GM13977 (cell line): ENCODE measurements around the gene DLGAP5.
A peak's percentile ranks its signal among the peaks of the same experiment; 100 is the strongest.

Experiments
- DNase-seq: peaks from one replicate; pipeline ENCODE4 v3.0.0; 2012; ENCODE audit warnings: low spot score
- in situ Hi-C: fragments of 300-500 bp; cut with MboI; formaldehyde crosslinking; loops from one replicate; pipeline ENCODE4 v1.12.0; 2022; ENCODE audit warnings: low sequenced_read_pairs, low pct_unique_long_range_greater_than_20kb, mixed read lengths, inconsistent platforms; ENCODE audit not compliant: unreplicated experiment
- TF ChIP-seq, protein P1 (sequence below): IDR thresholded peaks from 2 replicates; pipeline ENCODE4 v1.5.1; 2012; ENCODE audit warnings: mild to moderate bottlenecking, control low read depth; ENCODE audit not compliant: insufficient read depth; ENCODE audit errors: extremely low read depth, missing control alignments

DLGAP5 gene

DNA sequence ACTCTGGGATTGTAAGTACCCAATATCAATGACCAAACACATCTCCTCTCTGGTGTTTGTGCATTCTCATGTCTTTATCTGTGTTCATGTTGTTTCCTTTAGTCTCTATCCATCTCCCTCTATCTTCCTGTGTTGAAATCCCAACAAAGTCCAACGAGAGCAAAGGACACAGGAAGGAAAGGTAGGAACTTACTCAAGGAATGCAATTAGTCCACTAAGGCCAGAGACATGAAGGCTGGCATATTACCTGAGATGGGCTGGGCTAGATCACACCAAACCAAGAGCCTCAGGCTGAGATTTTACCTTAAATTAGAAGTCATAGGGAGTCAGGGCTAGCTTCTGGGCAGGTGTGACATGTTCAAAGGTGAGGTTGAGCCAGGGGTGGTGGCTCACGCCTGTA is 76.7 kb downstream of the DLGAP5 start:
- TF ChIP-seq, protein P1, sequence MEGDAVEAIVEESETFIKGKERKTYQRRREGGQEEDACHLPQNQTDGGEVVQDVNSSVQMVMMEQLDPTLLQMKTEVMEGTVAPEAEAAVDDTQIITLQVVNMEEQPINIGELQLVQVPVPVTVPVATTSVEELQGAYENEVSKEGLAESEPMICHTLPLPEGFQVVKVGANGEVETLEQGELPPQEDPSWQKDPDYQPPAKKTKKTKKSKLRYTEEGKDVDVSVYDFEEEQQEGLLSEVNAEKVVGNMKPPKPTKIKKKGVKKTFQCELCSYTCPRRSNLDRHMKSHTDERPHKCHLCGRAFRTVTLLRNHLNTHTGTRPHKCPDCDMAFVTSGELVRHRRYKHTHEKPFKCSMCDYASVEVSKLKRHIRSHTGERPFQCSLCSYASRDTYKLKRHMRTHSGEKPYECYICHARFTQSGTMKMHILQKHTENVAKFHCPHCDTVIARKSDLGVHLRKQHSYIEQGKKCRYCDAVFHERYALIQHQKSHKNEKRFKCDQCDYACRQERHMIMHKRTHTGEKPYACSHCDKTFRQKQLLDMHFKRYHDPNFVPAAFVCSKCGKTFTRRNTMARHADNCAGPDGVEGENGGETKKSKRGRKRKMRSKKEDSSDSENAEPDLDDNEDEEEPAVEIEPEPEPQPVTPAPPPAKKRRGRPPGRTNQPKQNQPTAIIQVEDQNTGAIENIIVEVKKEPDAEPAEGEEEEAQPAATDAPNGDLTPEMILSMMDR, result no peak
- in situ Hi-C loops, result no loop called here
- no peak for DNase-seq

DNA sequence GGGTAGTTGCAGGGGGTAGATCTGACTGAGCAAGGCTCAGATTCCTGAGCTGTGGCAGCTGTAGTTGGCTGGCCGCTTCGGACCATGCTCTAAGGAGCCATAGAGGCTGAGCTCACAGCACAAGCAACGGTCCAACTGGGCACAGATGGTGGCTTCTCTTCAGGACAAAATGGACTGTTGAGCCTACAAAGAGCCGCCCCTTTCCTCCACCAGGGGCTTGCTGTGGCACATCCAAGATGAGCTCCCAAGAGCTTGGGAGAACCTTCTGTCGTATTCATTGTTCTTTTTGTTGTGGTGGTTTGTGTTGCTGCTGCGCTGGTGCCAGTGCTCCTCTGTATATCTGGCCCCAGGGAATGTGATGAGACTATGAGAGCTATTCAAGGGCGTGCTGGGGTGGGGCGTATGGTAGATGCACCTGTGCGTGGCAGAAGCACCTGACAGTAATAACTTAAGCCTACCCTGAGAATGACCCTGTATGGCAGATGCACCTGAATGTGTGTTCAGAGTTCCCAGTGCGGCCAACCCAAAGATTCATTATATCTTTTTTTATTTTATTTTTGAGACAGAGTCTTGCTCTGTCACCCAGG is 80.2 kb downstream of the DLGAP5 start:
- in situ Hi-C loops, result no loop called here
- DNase-seq, result no peak
- TF ChIP-seq, protein P1, result no peak

DNA sequence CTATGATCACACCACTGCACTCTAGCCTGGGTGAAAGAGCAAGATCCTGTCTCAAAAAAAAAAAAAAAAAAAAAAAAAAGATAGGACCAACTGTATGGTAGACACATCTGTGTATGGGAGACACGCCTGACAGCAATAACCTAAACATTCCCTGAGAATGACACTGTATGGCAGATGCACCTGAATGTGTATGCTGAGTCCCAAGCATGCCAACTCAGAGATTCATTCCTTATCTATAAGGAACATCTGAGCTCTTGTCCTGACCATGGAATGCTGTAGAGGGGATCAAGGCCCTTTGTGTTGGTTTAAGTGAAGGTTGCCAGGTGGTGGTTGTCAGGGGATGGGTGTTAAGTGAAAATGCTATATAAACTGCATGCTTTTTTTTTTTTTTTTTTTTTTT is 81.5 kb downstream of the DLGAP5 start:
- no peak for DNase-seq
- in situ Hi-C loops, result no loop called here
- TF ChIP-seq, protein P1, result no peak

DNA sequence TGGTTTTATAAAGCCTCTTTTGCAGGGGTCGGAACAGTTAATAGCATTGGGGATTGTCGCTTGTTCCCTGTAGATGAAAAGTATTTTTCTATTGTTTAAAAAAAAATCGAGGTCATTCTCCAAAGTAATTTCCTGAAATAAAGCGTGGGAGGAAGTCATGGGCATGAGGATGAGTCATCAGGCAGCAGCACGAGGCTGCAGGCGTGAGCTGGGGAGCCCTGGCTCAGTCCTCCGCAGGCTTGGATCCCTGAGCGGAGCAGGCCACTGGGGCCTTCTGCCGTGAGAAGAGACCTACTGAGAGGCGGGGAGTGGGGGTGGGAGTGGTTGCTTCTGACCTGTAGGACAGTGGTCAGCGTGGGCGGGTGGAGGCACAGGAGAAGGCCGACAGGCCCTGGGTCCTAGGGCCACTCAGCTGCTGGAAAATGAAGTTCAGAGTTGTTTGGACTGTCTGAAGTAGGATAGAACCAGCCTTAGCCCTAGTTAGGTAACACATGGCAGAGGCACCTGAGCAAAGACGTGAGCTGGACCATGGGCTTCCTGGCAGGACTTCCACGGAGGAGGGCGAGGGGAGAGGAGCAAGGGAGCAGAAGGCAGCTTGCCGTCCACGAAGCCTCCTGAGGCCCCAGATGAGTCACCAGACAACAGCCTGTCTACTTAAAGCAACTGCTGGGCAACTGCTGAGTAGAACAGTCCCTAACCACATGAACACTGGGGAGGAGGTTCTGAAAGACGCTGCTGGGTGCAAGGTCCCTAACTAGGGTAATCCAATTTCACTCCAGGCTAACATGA is 83.4 kb downstream of the DLGAP5 start:
- DNase-seq, result peak; percentile 71
- in situ Hi-C loops, result no loop called here
- TF ChIP-seq, protein P1, result no peak

DNA sequence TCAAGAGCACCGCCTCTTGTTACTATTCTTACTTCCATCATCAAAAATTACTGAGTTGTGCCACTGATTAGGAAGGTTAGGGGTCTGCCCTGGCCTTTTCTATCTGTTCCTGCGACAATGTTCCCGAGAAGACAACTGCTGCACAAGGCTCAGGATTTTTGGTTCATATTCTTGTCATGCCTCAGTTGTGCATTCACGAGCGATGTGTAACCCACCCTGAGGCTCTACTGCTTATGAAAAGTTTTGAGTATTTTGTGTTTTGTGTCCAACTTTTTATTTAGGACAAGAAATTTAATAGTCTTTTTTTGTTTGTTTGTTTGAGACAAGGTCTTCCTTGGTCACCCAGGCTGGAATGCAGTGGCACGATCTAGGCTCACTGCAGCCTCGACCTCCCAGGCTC is 85.4 kb downstream of the DLGAP5 start:
- no peak for DNase-seq
- in situ Hi-C loops, result no loop called here
- TF ChIP-seq, protein P1, result no peak

DNA sequence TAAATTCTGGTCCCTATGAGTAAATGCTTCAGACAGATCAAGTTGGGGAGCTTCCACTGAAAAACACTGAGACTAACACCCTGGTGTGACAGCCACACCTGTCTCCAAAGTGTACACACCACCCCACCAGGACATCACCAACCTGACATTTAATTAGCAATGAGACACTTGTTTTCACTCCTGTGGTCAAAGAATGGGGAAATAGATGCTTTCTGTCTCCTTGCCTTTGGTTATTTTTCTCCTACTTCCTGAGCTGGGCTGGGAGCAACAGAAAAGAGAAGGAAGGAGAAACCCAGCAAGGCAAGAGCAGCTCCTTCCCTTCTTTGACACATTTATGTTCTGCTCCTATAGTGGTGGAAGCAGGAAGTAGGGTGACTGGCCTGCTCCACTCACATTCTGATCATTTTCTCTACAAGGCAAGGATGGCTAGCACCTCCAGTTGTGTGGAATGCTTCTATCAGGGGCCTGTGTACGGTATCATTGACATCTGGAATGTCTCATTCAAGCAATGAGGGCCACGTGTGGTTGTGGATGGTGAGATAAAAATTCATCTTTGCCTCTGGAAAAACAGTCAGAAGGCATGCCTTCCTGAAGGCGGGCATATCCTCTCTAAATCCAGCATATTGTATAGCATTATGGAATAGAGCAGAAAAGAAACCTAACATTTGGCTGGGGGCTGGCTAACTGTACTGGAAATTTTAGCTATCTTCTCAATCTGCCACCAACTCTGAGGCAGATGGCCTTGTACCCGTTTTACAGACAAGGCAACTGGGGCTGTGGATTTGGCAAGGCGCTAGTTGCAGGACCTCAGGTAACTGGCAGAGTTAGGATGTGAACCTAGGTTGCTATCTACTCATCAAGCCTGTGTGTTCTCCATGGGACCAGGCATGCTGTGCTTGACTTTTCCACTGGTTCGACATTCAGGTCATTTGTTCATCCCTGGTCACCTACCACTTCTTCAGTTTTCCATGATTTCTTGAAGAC is 87.1 kb downstream of the DLGAP5 start:
- in situ Hi-C loops, result no loop called here
- TF ChIP-seq, protein P1, result no peak
- no peak for DNase-seq
